Measurements from ENCODE around the gene COMT.
A peak's percentile ranks its signal among the peaks of the same experiment; 100 is the strongest.
"Not testable (repeated sequence)": the region's sequence is repeated elsewhere in the genome, so short reads cannot be mapped to it uniquely, and the experiment has no call there.

Gene COMT

DNA sequence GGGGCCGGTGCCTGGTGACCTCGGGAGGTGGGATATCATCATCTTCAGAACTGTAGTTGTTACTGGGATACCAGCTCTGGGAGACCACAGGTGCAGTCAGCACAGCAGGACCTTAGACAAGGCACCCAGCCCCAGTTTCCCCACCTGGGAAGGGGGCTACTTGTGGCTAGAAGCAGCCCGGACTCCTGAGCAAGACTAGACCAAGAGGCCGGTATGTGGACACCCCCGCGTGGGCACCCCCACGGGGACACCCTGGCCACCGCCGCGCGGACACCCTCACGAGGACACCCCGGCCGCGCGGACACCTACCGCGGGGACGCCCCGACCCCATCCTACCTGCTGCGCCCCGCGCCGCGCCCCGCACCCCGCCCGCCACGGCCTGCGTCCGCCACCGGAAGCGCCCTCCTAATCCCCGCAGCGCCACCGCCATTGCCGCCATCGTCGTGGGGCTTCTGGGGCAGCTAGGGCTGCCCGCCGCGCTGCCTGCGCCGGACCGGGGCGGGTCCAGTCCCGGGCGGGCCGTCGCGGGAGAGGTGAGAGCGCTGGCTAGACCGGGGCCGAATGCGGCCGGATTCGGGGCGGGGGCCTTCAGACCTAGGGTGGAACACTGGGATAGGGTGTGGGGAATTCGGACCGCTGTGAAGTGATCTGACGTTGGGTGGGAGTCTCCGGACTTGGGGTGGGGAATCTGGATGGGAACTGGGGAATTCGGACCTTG is at the start of gene COMT, which contains the start of gene TXNRD2:
Gene COMT, plus strand, starts transcription at position 408 of the 718 bp plus-strand sequence. CDS start 20,755 bp downstream, outside the sequence.
Gene TXNRD2, minus strand, starts transcription at position 454 of the 718 bp plus-strand sequence. Its CDS starts 15 bp downstream, at position 439.
- peak; percentile 80 for DNase-seq (ENCODE audit: low spot score)

DNA sequence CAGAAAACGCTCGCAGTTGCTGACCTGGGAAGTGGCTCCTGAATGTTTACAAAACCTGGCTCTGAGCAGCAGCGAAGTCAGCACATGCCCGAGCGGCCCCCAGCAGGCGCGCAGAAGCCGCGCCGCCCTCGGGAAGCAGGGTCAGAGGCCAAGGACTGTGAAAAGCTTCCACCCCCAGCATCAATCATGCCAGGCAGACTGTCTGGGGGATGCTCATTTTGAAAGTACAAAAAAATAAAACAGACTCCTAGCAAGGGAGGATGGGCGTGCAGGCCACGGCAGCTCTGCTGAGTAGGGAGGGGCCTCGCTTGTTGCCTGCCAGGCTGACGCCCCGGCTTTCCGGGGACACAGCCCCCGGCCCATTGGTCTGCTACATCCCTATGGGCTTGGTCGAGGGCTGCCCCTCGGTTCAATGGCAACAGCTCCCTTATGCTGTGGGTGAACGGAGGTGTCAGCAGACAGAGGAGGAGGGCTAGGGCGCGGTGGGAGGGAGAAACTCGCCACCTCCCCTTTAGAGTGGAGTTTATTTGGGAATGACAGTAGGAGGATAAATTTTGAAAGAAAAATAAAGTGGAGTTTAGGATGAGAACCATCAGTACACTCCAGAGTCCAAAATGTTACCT is 49.2 kb upstream of the COMT start:
- no peak for DNase-seq (ENCODE audit: low spot score)

DNA sequence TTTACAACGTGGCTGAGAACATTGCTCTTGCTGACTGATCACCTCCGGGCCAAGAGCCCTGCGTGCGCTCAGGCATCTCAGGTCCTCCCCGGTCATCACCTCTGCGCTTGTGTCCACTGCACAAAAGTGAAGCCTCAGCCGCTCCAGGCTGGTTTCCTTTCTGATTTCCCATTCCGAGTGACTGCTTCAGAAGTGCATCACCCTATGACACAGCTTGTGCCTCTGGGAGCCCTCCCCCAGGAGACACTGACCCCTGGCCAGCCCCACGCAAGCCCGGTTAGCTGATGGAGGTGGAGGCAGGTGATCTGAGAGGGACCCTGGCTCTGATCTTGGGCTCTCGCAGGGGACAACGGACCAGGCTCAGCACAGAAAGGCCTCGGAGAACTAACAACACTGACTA is 48.6 kb upstream of the COMT start:
- no peak for DNase-seq (ENCODE audit: low spot score)

DNA sequence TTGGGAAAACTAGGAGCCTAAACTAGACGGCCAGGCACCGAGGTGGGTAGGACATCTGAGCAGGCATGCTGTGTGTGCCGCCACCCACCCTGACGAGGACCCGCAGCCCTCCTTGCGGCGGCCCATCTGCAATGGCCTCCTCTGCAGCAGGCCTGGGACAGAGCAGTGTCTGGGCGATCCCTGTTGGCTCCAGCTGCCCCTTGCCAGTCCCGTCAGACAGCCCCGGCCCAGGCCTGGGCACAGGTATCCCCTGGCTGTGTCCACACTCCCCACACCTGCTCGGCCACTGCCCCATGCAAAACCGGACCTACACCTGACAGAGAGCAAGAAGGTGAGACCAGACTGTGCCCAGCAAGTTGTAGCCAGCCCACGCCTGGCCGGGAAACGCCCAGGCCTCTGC is 48.2 kb upstream of the COMT start:
- DNase-seq (ENCODE audit: low spot score) = no peak

DNA sequence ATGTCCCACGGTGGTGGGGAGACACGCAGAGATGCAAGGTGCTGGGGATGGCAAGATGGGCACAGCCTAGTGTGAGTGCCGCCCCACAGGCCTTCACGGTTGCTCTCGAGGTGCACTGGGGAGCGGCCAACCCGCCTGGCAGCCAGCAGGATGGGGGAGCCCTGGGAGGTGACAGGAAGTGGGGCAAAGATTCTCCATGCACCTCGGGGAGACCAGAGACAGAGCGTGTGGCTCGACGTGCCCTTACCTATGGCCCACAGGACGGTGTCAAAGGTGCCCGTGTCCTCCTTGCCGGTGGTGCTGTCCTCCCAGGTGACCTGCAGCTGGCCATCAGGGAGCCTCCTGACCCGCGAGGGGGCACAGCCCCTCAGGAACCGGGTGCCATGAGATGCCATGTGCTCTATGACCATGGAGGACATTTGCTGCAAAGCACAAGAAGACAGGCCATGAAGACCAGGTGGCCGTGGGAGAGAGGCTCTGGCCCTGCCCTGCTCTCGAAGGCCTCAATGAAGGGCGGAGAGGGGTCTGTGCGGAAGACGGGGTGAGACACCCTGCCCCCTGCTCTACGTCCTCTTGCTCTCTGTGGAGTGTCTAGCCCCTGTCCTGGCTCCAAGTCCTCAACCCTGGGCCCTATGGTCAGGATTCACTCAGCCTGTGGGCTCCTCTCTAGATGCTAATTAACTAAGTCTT is 46.3 kb upstream of the COMT start:
- no peak for DNase-seq (ENCODE audit: low spot score)

DNA sequence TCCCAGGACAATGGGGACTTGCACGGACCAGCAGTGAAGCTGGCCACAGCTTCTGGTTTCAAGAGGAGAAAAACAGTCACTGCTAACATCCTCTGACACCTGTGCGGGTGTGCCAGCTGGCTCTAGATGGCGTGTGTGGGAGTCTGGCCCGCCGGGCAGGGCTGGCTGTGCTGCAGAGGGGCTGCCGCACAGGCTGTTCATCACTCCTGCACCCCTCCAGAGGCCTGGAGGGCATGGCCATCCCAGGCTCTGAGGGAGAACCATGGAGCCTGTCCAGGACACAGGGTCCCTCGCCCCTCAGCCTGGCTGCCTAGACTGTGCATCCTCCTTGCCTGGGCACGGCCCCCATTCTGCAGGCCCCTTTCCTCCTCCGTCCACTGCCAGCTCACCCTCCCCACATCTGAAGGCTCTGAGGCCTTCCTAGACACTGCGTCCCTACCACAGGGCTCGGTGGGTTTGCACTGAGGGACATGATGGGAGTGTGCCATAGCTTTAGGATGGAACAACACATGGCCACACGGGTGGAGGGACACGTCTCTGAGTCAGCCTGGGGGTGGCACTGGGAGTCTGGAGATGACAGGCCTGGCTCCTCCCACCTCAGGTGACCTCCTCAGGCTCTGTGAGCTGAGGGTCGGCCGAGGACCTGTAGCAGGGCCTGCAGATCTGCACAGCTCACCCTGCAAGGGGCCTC is 44.8 kb upstream of the COMT start:
- no peak for DNase-seq (ENCODE audit: low spot score)

DNA sequence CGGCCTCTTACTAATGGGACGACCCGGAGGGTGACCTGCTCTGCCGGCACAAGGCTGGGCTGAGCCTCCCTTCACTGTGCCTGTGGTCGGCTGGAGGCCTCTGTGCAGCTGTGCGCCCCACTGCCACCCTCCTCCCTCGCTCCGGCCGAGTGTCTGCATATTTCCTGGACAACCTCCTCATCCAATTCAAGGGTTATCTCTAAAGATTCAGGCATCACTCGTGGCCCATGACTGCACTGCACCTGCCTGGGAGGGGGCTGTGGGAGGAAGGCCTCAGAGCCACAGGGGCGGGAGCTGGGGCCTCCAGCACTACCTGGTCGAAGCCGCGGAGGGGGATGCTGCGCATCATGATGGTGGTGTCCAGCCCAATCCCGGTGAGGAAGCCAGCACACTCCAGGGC is 43.8 kb upstream of the COMT start:
- no peak for DNase-seq (ENCODE audit: low spot score)

DNA sequence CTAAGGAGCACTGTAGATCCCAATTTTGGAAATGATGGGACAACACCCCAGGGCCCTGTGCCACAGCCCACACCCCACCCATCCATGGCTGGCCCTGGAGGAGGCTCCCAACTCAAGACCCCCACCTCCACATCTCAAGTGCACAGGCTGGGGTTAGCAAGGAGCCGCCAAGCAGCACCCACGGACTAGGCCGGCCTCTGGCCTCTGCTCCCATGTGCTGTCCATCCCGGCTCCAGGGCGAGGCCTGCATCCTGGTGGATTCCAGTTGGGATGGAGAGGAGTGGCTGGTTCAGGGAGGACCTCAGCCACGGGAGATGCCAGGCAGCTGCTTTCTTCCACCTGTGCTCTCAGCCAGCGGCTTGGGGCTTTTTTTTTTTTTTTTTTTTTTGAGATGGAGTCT is 43.4 kb upstream of the COMT start:
- no peak for DNase-seq (ENCODE audit: low spot score)

DNA sequence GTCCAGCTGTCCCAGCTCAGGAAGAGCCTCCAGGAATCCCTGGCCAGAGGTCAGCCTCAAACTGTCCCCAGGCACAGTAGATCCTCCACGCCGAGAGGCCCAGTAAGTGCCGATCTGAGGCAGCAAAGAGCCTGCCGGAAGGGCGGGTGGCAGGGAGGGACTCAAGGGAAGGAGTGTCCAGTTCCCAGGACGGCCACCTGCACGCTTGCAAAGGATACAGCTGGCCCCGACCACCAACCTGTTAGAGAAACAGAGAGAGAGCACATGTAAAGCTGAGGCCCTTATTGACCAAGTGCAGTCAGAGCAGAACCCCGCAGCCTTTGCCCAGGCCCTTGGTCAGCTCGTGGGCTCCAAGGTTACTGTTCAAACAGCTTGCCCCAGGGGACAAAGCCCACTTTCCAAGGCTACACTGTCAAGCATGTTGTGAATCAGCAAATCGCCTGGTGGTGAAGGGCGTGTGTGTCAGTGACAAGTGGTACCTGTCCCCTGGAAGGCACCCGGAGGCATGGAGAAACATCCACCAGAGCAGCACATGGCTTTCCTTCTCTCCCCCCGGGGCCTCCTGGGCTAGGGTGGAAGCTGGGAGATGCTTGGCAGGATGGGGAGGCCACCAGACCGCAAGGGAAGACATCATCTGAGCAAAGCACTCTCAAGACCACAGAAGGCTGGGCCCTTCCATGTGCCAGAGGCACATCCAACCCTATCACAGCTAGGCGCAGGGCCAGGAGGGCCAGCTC is 42.6 kb upstream of the COMT start:
- DNase-seq (ENCODE audit: low spot score) = no peak

DNA sequence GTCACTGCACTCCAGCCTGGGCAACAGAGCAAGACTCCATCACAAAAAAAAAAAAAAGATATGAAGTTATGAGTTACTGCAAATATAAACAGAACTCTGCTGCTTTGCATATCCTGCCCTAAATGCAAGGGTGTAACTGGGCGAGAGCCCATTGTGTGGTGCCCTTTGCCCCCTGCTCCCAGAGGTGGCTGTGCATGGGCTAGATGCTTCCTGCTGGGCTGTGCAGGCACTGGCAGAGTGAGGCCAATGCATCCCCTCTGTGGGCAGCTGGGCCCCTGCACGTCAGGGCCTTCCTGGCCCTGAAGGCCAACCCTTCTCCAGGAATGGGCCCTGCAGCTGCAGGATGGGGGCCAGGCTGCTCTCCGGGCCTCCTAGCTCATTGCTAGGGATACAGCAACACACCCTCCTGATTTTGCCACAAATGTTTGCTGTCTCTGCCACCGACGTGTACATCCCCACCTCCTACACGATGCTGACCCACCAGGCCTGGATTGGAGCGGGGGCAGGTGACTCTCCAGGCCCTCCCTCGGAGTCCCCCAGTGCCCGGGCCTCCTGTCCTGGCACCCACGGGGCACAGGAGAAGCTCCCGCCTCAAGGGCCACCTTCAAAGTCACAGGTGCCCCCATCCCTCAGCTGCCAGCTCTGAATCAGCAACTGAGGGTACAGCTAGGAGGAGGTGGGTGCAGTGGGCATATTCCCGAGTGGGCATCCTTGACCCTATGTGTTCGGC is 40.7 kb upstream of the COMT start:
- no peak for DNase-seq (ENCODE audit: low spot score)

DNA sequence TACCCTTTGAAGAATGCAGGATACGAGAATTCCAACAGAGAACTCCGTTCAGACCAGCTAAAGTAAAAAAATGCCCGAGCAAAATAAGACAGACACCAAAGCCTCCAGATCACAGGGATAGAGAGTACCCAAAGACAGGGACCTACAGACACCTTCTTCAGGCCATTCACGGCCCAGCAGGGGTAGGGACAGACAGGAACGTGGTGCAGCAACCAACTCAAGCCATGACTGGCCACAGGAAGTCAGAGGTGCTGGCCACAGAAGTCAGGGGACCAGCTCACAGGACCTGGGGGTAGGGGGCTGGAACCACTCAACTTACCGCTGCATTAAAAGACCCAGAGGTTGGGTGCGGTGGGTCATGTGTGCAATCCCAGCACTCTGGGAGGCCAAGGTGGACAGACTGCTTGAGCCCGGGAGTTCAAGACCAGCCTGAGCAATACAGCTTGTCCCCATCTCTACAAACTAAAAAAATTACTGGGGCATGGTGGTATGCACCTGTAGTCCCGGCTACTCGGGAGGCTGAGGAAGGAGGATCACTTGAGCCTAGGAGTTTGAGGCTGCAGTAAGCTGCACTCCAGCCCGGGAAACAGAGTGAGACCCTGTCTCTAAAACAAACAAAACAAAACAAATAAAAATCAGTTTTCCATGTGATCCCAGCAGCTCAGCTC is 39.9 kb upstream of the COMT start:
- no peak for DNase-seq (ENCODE audit: low spot score)

DNA sequence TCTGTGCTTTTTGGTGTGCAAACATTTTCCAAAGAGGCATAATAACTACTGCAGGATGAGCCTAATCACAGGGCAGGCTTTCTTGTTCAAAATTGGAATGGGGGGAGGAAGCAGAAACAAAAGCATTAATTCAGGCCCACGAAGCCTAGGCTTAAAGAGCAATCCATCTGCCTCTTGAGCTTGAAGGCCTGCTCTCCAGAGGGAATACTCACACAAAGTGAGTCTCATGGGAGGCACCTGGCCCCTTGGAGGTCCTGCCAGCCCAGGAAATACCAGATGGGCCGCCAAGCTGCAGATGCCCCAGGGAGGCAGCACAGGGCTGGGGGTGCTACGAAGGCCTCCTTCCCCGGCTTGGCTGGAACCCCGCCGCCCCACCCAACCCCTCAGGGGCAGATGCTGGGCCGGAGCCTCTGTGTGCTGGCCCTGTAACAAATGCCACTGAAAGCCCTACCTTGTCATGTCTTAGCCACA is 39.3 kb upstream of the COMT start:
- no peak for DNase-seq (ENCODE audit: low spot score)

DNA sequence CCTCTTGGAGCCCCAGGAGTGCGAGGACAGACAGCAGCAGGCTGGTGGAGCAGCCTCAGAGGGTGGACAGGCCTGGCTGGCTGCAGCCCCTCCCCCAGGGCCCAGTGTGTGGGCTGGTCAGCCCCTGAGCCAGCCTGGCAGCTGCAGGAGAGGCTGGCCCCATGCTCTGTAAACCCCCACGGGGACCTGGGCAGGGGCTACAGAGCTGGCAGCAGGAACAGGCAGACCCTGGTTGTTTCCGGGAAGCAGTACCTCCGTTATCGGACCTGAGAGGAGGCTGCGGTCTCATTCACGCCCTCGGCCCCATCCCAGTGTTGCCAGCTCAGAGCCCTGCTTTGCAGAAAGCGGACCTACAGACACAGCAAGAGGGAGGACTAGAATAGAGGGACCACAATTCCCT is 38.5 kb upstream of the COMT start:
- DNase-seq (ENCODE audit: low spot score) = no peak

DNA sequence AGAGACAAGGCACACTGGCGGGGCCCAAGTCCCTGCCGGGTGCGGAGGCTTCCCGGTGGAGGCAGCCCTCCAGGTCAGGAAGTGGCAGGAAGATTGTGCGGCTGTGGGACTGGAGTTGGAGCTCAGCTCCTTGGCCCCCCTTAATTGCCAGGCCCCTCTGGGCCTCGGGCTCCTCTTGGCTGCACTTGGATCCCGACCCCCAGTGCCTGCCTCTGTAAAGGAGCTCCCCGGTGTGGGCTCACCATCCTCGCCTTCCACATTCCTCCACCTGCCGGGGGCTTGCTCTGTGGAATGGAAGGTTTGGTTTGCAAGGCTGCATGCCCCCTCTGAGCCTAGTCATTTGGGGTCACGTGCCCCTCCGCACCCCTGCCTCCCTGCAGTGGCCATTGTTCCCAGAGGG is 38.1 kb upstream of the COMT start:
- no peak for DNase-seq (ENCODE audit: low spot score)

DNA sequence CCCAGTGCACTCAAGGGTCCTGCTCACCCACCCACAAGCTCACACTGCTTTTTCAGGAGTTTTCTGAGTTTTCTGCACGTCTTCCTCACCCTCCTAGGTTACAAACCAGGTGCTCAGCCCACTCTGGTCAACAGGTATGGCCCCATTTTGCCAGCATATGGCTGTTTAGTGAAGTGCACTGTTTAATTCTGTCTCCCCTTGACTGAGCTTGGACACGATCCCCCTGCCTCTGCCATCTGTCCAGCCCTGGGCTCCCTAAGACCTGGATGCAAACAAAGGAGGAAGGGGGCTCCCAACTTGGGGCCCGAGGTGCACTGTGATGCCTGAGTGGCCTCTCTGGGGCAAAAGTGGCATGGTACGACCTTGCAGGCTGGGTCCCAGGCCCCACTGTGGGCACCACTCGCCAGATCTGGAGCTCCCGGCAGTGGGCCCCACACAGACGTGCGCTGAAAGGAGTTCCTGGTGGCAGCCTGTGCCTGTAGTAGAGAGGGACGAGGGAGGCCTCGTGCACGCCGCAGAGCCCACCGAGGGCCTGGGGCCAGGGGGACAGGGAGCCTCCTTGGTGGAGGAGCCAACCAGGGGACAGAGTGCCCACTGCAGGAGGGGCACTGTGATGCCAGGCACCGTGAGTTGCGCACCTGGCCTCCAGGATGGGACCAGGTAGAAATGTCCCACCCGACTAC is 37.3 kb upstream of the COMT start:
- no peak for DNase-seq (ENCODE audit: low spot score)

DNA sequence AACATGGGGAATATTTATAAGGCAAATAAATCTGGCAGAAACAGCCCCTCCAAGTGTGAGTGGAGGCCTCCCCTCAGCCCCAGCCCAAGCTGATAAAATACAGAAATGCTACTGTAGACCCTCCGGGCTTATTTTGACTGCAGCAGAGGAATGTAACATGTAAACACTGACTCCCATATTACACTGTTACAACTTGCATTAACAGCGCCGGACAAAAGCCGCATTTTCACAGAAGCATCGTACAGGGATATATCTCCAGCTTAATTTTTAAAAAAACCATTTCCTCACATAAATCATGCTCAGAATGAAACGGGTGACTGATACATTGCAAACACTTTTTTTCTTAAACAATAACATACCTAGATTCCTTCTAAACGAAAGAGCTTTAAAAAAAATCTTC is 36.6 kb upstream of the COMT start:
- DNase-seq (ENCODE audit: low spot score) = no peak

DNA sequence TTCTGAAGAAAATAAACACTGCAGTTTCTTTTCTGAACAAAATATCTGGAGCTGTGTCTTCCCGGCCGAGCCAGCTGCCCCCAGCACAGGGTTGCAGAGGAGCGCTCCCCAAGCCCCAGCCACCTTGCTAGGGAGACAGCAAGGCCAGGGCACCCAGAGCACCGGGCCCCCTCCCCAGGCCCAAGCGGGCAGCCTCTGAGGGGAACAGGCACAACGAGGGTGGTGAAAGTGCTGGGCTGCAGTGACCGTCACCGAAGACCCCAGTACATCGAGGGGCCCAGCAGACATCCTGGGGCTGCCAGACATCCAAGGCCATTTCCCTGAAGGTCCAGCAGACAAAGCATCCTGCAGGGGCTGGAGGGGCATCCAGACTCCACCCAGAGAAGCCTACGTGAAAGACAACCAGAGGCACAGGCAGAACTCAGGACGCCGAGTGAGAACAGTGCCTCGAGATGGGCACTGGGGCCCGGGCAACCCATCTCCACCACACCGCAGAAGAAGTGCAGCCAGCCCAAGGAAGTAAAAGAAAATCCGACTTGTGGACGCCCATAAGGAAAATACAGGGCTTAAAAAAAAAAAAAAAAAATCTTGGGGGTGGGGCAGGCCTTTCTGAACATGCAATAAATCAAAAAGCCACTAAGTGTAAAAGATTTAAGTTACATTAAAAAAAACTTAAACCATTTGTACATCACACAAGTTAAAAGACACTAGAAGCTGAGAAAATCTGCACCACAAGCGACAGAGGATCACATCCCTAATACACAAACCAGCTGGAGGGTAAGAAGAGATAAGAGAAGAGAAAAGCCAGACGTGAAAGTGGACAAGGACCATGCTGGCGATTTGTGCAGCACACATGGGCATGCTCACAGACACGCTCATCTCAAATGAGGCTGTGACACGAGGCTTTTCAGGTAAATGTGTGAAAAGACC is 36.0 kb upstream of the COMT start:
- DNase-seq (ENCODE audit: low spot score) = no peak

DNA sequence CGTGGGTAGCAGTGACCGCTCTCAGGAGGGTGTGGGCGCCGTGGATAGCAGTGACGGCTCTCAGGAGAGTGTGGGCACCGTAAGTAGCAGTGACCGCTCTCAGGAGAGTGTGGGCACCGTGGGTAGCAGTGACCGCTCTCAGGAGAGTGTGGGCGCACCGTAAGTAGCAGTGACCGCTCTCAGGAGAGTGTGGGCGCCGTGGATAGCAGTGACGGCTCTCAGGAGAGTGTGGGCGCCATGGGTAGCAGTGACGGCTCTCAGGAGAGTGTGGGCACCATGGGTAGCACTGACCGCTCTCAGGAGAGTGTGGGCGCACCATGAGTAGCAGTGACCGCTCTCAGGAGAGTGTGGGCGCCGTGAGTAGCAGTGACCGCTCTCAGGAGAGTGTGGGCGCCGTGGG is 34.7 kb upstream of the COMT start:
- not testable (repeated sequence) for DNase-seq (ENCODE audit: low spot score)

DNA sequence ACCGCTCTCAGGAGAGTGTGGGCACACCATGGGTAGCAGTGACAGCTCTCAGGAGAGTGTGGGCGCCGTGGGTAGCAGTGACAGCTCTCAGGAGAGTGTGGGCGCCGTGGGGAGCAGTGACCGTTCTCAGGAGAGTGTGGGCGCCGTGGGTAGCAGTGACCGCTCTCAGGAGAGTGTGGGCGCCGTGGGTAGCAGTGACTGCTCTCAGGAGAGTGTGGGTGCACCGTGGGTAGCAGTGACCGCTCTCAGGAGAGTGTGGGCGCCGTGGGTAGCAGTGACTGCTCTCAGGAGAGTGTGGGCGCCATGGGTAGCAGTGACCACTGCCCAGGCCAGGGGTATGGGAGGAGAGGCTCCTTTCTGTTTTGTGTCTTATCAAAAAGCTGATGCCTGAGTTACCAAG is 33.7 kb upstream of the COMT start:
- not testable (repeated sequence) for DNase-seq (ENCODE audit: low spot score)
